ENCODE measurements around the gene NME7.

NME7 gene

GRCh38 chr1:169160845-169161495, 206.6 kb downstream of the NME7 start:
- peak; percentile 21 for FAIRE-seq
- DNase-seq (ENCODE audit: insufficient read length, low spot score) = no peak
- TF ChIP-seq CTCF (IDR thresholded peaks at IDR 0.05; ENCODE audit: insufficient read depth, missing control alignments) = no peak

DNA sequence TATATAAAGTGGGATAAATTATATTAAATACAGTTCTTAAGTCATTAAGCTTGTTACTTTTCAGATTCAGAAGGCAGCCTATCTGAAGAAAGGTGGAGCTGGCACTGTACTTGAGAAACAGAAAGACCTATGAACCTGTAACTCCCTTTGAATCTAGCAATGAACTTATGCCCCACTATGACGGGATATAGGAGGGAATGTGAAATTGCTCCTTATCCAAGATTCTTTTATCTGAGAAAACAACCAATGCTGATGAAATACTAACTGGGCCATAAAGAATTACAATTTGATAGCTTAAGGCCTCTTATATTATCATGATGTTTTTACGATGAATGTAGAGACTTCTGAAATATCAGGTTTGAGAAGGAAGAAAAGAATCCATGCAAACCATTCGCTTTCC, 211.0 kb downstream of the NME7 start:
- TF ChIP-seq CTCF (IDR thresholded peaks at IDR 0.05; ENCODE audit: insufficient read depth, missing control alignments) = no peak
- FAIRE-seq = peak; percentile 48

GRCh38 chr1:169155675-169156074, 211.9 kb downstream of the NME7 start:
- DNase-seq (ENCODE audit: insufficient read length, low spot score) (no peak), FAIRE-seq (no peak)
- TF ChIP-seq CTCF (IDR thresholded peaks at IDR 0.05; ENCODE audit: insufficient read depth, missing control alignments) = no peak

More for the DNA sequence above, 211.0 kb downstream of the NME7 start:
- DNase-seq (ENCODE audit: insufficient read length, low spot score) = no peak

GRCh38 chr1:169151338-169151837, 216.2 kb downstream of the NME7 start:
- DNase-seq (ENCODE audit: insufficient read length, low spot score) (no peak), FAIRE-seq (no peak)
- TF ChIP-seq CTCF (IDR thresholded peaks at IDR 0.05; ENCODE audit: insufficient read depth, missing control alignments) = no peak

GRCh38 chr1:169150641-169151337, 216.8 kb downstream of the NME7 start:
- no peak for FAIRE-seq
- DNase-seq (ENCODE audit: insufficient read length, low spot score) = no peak
- no peak for TF ChIP-seq CTCF (IDR thresholded peaks at IDR 0.05; ENCODE audit: insufficient read depth, missing control alignments)

DNA sequence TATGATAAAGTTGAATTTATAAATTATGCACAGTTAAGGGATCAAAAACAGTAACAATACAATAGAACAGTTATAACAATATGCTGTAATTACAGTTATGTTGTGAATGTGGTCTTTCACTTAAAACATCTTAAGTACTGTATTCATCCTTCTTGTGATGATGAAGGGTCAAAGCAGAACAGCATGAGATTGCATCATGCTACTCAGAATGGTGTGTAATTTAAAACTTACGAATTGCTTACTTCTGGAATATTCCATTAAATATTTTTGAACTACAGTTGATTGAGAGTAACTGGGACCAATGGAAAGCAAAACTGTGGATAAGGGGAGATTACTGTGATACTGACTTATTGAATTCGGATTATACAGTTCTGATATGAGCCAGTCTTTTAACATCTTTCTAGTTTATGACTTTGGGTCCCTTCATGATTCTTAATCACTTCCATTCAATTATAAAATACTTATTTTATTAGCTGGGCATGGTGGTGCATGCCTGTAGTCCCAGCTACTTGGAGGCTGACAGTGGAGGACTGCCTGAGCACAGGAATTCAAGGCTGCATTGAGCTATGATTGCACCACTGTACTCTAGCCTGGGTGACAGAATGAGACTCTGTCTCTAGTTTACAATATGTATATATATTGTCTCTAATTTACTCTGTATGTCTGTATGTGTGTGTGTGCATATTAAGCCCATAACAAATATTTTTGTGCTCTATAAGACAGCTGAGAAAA, 217.9 kb downstream of the NME7 start:
- FAIRE-seq = no peak
- DNase-seq (ENCODE audit: insufficient read length, low spot score) = no peak
- no peak for TF ChIP-seq CTCF (IDR thresholded peaks at IDR 0.05; ENCODE audit: insufficient read depth, missing control alignments)
